SK-MEL-5 (cell line): ENCODE measurements around the gene TOM1L2. TPM values are rescaled to one million over a fixed set of nuclear protein-coding genes. Genes with fewer than 3 reads are reported as not detected.

Experiments
- DNase-seq: peaks from one replicate; pipeline ENCODE4 v3.0.0-alpha.2; 2016; ENCODE audit warnings: low read depth, low spot score
- in situ Hi-C: cut with HindIII; loops from 2 replicates; pipeline ENCODE4 v1.10.0; 2016; ENCODE audit warnings: low sequenced_read_pairs, high pct_unique_total_duplicates, low pct_unique_long_range_greater_than_20kb
- total RNA-seq: library from RNA; depleted of rRNA; stranded (reverse); fragments of >200 nt; shearing (Covaris generic); gene quantifications from 2 replicates; pipeline ENCODE4 v1.2.3, GENCODE V29; 2014

Gene TOM1L2
- total RNA-seq, 1 experiment from 2014 or later, result 7.7 TPM

GRCh38 chr17:17937201-17937853 is 34.9 kb downstream of the TOM1L2 start:
- in situ Hi-C loops, result no loop called here
- no peak for DNase-seq

DNA sequence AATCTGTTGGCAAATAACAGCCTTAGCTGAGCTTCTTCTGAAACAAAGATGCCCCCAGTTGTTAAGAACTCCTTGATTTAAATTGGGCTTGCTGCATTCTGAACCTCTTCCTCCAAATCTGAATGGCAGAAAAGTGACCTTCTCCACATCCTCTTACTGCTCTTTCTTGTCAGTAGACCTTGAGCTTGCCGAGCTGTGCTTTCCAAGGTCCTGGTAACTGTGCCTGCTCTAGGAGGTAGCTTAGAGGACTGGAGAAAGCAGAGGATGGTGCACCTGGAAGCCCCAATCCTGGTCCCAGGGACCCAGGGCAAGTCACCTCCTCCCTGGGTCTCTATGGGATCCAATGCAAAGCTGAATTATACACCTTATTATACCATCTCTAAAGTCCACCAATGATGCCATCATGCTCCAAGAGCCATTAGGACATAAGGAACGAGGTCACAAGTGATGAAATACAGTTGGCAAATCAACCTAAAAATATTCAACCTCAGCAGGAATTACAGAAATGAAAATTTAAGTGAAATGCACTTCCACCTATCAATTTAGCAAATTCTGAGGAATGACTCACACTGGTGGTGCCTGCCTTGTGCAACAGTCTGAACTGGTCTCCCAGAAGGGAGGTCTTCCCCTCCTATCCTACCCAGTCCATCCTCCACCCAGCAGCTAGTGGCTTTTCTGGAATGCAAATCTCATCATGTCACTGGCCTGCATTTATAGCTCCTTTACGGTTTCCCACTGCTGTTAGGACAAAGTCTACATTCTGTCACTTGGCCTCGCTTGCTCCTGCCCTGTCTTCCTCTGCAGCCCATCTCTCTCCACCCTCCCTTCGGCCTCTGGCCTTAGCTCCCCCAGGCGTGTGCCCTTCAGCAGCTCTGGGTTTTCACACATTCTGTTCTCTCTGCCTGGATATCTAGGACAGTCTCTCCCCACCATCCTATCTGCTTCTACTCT is 36.6 kb downstream of the TOM1L2 start:
- in situ Hi-C loops, result no loop called here
- no peak for DNase-seq

- DNase-seq, result no peak
- in situ Hi-C loops, result no loop called here
Observed at GRCh38 chr17:17934806-17935205, 37.4 kb downstream of the TOM1L2 start.

DNA sequence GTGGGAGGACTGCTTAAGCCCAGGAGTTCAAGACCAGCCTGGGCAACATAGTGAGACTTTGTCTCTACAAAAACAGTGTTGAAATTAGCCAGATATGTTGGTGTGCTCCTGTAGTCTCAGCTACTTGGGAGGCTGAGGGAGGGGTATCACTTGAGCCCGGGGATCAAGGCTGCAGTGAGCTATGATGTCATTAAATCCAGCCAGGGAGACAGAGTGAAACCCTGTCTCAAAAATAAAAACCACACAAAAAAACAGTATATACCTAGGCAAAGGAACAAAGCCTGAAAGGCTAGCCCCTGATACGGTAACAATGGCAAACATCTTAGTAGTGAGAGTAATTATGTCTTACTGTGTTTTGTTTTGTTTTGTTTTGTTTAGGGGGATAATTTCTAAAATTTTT is 38.0 kb downstream of the TOM1L2 start:
- in situ Hi-C loops, result no loop called here
- no peak for DNase-seq

DNA sequence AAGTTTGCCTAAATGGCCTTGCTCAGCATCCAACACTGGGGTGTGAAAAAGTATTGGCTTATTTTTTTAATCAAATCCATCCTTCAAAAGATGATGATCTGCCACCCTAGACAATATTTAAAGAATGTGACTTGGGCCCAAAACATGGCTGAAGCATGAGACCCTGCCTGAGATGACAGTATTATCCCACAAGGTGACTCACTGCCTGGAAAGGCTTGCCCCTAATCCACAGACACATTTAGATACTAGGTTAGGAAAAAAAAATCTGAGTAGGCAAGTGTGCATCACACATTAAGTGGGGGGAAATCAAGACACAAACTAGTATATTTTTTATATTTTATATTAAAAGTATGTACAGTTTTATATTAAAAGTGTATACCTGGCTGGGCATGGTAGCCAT is 38.4 kb downstream of the TOM1L2 start:
- in situ Hi-C loops, result no loop called here
- DNase-seq, result no peak

- in situ Hi-C loops, result no loop called here
- no peak for DNase-seq
Observed at GRCh38 chr17:17931159-17931558, 41.0 kb downstream of the TOM1L2 start.

- DNase-seq, result no peak
Observed at GRCh38 chr17:17930674-17931073, 41.5 kb downstream of the TOM1L2 start.

DNA sequence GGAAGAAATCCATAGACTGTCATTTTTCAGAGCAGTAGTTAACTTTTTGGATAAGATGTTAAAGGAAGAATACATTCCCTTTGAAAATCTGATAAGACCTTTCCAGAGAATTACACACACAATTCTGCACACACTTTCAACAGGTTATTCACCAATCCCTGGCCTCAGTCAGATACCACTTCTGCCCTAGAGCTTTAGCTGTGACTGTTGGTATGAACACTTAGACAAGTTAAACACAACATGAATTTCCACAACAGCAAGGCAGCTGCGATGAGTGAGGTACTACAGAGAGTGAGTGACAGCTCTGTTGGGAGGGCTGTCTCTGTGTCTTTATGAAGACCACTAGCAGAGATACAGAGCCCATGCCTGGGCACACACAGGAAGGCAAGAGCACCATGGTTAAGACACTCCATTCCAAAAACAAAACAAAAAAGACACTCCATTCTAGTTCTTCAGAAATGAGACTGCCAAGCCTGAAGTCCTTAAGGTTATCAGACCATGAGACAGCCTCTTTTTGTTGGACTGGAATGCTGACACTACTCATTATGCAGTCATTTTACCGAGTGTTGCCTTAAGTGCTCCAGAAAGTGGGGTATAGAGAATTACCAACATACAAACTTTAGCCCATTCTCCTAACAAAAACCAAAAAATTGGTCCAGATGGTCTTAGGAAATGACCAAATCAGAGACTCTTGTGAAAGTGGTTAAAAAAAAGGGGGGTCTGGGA is 42.4 kb downstream of the TOM1L2 start:
- DNase-seq, result no peak
- in situ Hi-C loops, result no loop called here

More at GRCh38 chr17:17930674-17931073, 41.5 kb downstream of the TOM1L2 start:
- in situ Hi-C loops, result no loop called here

- DNase-seq, result peak; percentile 55
- in situ Hi-C loops, result no loop called here
Observed at GRCh38 chr17:17928398-17929287, 43.6 kb downstream of the TOM1L2 start.

DNA sequence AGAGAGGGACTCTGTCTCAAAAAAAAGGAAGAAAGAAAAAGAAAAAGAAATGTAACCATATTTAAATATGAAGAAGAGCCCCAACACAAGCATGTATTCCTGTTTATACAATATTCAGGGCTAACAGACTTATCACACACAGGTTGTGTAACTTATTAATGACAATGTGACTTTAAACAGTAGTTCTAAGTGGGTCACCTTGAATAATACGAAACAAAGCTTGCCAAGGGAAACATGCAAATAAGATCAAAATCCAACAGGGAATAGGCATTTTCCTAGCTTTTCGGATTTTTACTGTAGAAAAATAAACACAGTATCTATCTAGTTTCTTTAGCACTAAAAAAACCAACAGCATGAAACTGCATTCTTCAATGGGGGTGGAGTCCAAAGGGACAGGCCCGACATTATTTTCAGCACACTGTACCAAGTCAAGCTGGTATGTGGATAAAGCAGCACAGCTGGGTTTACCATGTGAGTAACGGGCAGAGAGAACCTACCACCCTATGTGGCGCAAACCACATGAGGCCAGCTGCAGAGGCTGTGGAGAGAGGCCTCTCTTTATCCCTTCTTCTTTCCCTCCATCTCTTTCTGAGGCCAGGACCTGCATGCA is 45.3 kb downstream of the TOM1L2 start:
- DNase-seq, result no peak

GRCh38 chr17:17926036-17926435 is 46.2 kb downstream of the TOM1L2 start:
- in situ Hi-C loops, result no loop called here

More for the DNA sequence above, 45.3 kb downstream of the TOM1L2 start:
- in situ Hi-C loops, result no loop called here

DNA sequence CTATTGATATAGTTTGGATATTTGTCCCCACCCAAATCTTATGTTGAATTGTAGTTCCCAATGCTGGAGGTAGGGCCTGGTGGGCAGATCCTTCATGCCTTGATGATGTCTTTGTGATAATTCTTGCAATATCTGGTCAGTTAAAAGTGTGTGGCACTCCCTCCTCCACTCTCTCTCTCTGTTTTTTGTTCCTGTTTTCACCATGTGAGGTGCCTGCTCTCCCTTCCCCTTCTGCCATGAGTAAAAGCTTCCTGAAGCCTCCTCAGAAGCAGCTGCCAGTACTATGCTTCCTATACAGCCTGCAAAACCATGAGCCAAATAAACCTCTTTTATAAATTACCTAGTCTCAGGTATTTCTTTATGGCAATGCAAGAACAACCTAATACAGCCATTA is 47.3 kb downstream of the TOM1L2 start:
- in situ Hi-C loops, result no loop called here

More at GRCh38 chr17:17926036-17926435, 46.2 kb downstream of the TOM1L2 start:
- DNase-seq, result no peak

GRCh38 chr17:17924131-17924856 is 47.9 kb downstream of the TOM1L2 start:
- no peak for DNase-seq
- in situ Hi-C loops, result no loop called here

More for the DNA sequence above, 47.3 kb downstream of the TOM1L2 start:
- DNase-seq, result no peak

DNA sequence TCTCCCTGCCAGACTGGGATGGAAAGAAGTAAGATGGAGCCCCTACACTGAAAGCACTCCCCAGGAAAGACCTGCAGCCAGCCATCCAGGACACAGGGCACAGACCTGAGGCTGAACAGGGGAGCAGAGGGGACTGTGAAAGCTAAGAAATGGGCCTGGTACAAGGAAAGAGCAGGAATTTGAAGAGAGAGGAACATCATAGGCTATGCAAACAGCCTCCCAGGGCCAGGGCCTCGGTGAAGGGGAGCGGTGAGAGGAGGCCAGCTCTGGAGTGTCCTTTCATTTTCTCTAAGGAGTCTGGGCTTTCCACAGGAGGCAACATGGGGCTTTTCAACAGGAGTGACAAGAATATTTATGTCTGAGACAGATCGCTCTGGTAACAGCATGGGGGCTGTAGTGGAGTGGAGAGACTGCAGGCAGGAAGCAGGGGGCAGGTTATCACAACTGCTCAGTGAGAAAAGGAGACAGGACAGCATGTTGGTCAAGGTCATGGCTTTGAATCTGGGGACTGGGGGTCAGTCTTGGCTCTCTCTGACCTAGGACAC is 50.1 kb downstream of the TOM1L2 start:
- no peak for DNase-seq
- in situ Hi-C loops, result no loop called here

- in situ Hi-C loops, result no loop called here
- peak; percentile 99 for DNase-seq
Observed at GRCh38 chr17:17921192-17922069, 50.8 kb downstream of the TOM1L2 start.
